Measurements from ENCODE around the gene CCDC24. TPM values are rescaled to one million over a fixed set of nuclear protein-coding genes. Genes with fewer than 3 reads are reported as not detected.

Gene CCDC24
- total and polyA plus RNA-seq, 9 of the 15 experiments (the other 6 are each of a cell fraction or from before 2014, with no cell fraction given): 0.31 to 4.5 (median 1.5) TPM

DNA sequence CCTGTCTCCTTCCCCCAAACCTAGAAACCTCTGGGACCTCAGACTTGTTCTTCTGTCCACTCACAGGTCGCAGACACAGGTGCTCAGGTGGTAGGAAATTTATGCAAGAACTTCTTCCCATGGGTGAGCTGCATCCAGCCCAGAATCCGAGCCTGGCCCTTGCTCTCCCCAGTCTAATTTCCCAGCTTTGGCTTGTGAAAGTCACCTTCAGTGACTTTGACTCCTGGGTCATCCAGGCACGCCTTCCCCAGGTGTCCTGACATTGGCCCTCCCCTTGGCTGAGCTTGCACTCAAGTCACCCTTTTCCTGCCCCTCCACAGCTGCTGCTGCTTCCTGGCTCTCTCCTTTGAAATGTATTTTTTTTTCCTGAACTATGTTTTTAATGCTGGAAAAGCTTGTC, 38.0 kb upstream of the CCDC24 start:
- POLR2A ChIA-PET: interaction anchor here (0.6 to 1.6 kb wide), 3 partner anchors 19 to 90 kb away, joined by 3 to 7 read pairs (median 4); partner anchors contain the start of gene ATP6V0B

DNA sequence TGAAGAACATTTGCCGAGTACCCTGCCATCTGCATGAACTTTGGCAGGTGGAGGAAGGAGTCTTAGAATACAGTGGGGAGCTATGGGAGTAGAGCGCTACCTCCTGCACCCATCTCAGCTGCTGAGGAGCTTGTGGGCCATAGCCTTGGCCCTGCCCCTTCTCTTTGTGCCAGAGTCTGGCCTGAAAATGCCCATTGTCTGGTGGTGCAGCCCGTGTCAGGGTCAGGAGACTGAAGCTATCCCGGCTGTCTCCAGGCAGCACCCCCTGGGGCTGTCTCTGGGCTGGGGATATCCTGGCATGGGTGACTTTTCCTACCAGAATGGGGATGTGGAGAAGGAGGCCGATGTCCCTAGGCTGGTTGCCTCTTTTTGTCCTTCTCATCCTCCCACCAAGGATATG, 37.4 kb upstream of the CCDC24 start:
- FAIRE-seq (no peak), DNase-seq (ENCODE audit: extremely low read depth in 1 of 4, low spot score in 3 of 4) (no peak), ATAC-seq (no peak)
- no peaks in the 10 kb centered on the region for H3K9me1 ChIP-seq (ENCODE audit: control insufficient read depth, insufficient read depth, low read length)
- H3K4me1 ChIP-seq (replicated peaks in 1 of 2; ENCODE audit: control insufficient read depth in 2 of 2, insufficient read depth in 2 of 2, low read length in 2 of 2): peaks cover 20 to 24% of the 10 kb centered on the region in 2 experiments; a peak in 4 of 5 replicates
- ChIA-PET CTCF (ENCODE audit: low intra/inter-chr PET ratio) (no interaction called here), POLR2A (interaction anchor here (0.6 to 1.6 kb wide), 3 partner anchors 18 to 89 kb away, joined by 3 to 7 read pairs (median 4); partner anchors contain the start of gene ATP6V0B)
- in situ Hi-C loops (cut with MboI): no loop called here
- BruUV-seq (replicated peaks): no TSS peak
- 0 out of 3 replicates have a peak, but pooled peaks cover 8% of the 10 kb centered on the region for H3K79me2 ChIP-seq (ENCODE audit: control insufficient read depth, insufficient read depth, low read length)
- no peaks in the 10 kb centered on the region for H3K9me3 ChIP-seq (replicated peaks; ENCODE audit: control insufficient read depth, insufficient read depth, low read depth, low read length)
- WGBS (ENCODE audit: insufficient coverage, low coverage, missing lambda C conversion rate): 87% methylated on average over 4 of the region's 5 CpGs
- H3K36me3 ChIP-seq (ENCODE audit: control insufficient read depth, insufficient read depth, low read length): peaks cover 43% of the 10 kb centered on the region
- no peaks in the 10 kb centered on the region for H3K27me3 ChIP-seq (ENCODE audit: control insufficient read depth in 2 of 2, insufficient read depth in 2 of 2, low read length in 2 of 2)
- no peak overlapping the region for H3K9ac ChIP-seq (ENCODE audit: insufficient read depth in 1 of 2, low read depth in 2 of 2, low read length in 2 of 2)
- no peak overlapping the region for H2AFZ ChIP-seq (ENCODE audit: low read depth, low read length)
- peaks cover 15% of the 10 kb centered on the region; the same call in 1 of the 2 replicates for H4K20me1 ChIP-seq (replicated peaks; ENCODE audit: control insufficient read depth, insufficient read depth, low read length)
- no peak overlapping the region for H3K4me3 ChIP-seq
- intact Hi-C loops (cut with micrococcal nuclease): no loop called here
- no peak overlapping the region for H3K4me2 ChIP-seq (ENCODE audit: insufficient read depth, low read length)
- H3K27ac ChIP-seq (ENCODE audit: extremely low read depth, low read depth, low read length): no peak overlapping the region
- TF ChIP-seq, protein P1, sequence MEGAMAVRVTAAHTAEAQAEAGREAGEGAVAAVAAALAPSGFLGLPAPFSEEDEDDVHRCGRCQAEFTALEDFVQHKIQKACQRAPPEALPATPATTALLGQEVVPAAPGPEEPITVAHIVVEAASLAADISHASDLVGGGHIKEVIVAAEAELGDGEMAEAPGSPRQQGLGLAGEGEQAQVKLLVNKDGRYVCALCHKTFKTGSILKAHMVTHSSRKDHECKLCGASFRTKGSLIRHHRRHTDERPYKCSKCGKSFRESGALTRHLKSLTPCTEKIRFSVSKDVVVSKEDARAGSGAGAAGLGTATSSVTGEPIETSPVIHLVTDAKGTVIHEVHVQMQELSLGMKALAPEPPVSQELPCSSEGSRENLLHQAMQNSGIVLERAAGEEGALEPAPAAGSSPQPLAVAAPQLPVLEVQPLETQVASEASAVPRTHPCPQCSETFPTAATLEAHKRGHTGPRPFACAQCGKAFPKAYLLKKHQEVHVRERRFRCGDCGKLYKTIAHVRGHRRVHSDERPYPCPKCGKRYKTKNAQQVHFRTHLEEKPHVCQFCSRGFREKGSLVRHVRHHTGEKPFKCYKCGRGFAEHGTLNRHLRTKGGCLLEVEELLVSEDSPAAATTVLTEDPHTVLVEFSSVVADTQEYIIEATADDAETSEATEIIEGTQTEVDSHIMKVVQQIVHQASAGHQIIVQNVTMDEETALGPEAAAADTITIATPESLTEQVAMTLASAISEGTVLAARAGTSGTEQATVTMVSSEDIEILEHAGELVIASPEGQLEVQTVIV (CRISPR knock-in tag; IDR thresholded peaks at IDR 0.05; ENCODE audit: borderline replicate concordance): no peak
- TF ChIP-seq MEF2D (tag; conservative IDR thresholded peaks at IDR 0.05; ENCODE audit: low read depth) (no peak), RNF2 (IDR thresholded peaks at IDR 0.05) (no peak), GATA2 (CRISPR knock-in tag; IDR thresholded peaks at IDR 0.05) (no peak), SIX5 (IDR thresholded peaks at IDR 0.05; ENCODE audit: borderline replicate concordance in 1 of 2, insufficient read depth in 1 of 2, low read depth in 1 of 2, low read length in 2 of 2) (no peak), CBX2 (IDR thresholded peaks at IDR 0.05; ENCODE audit: insufficient read depth, low read length, poor library complexity, severe bottlenecking) (no peak), MCM2 (IDR thresholded peaks at IDR 0.05; ENCODE audit: low read depth) (no peak), RFX1 (IDR thresholded peaks at IDR 0.05) (no peak), ZNF23 (CRISPR knock-in tag; IDR thresholded peaks at IDR 0.05) (no peak), BMI1 (IDR thresholded peaks at IDR 0.05; ENCODE audit: low read length) (no peak)
- TF ChIP-seq, protein P2, sequence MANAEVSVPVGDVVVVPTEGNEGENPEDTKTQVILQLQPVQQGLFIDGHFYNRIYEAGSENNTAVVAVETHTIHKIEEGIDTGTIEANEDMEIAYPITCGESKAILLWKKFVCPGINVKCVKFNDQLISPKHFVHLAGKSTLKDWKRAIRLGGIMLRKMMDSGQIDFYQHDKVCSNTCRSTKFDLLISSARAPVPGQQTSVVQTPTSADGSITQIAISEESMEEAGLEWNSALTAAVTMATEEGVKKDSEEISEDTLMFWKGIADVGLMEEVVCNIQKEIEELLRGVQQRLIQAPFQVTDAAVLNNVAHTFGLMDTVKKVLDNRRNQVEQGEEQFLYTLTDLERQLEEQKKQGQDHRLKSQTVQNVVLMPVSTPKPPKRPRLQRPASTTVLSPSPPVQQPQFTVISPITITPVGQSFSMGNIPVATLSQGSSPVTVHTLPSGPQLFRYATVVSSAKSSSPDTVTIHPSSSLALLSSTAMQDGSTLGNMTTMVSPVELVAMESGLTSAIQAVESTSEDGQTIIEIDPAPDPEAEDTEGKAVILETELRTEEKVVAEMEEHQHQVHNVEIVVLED (CRISPR knock-in tag; IDR thresholded peaks at IDR 0.05): no peak

More for the DNA sequence above, 38.0 kb upstream of the CCDC24 start:
- H3K4me1 ChIP-seq (replicated peaks in 1 of 2; ENCODE audit: control insufficient read depth in 2 of 2, insufficient read depth in 2 of 2, low read length in 2 of 2): peaks cover 16 to 26% of the 10 kb centered on the region in 2 experiments; a peak in 4 of 5 replicates
- no peak overlapping the region for H2AFZ ChIP-seq (ENCODE audit: low read depth, low read length)
- H3K79me2 ChIP-seq (ENCODE audit: control insufficient read depth, insufficient read depth, low read length): peaks cover 14% of the 10 kb centered on the region
- BruUV-seq (replicated peaks): no TSS peak
- CTCF ChIA-PET (ENCODE audit: low intra/inter-chr PET ratio): no interaction called here
- FAIRE-seq (no peak), ATAC-seq (no peak), DNase-seq (ENCODE audit: extremely low read depth in 1 of 4, low spot score in 3 of 4) (no peak)
- no peak overlapping the region for H3K27ac ChIP-seq (ENCODE audit: extremely low read depth, low read depth, low read length)
- H3K4me2 ChIP-seq (ENCODE audit: insufficient read depth, low read length): no peak overlapping the region
- peaks cover 40% of the 10 kb centered on the region for H3K36me3 ChIP-seq (ENCODE audit: control insufficient read depth, insufficient read depth, low read length)
- WGBS (ENCODE audit: insufficient coverage, low coverage, missing lambda C conversion rate): 73% methylated on average over 3 of the region's 3 CpGs
- in situ Hi-C loops (cut with MboI) (no loop called here), intact Hi-C loops (cut with micrococcal nuclease) (no loop called here)
- no peaks in the 10 kb centered on the region for H3K27me3 ChIP-seq (ENCODE audit: control insufficient read depth in 2 of 2, insufficient read depth in 2 of 2, low read length in 2 of 2)
- 0 out of 2 replicates have a peak, but pooled peaks cover 8% of the 10 kb centered on the region for H4K20me1 ChIP-seq (replicated peaks; ENCODE audit: control insufficient read depth, insufficient read depth, low read length)
- H3K9ac ChIP-seq (ENCODE audit: insufficient read depth in 1 of 2, low read depth in 2 of 2, low read length in 2 of 2): peak overlapping the region in 1 of 2 experiments; percentile 23; a peak in 1 of 4 replicates
- H3K4me3 ChIP-seq: no peak overlapping the region
- TF ChIP-seq PHF8 (IDR thresholded peaks at IDR 0.05; ENCODE audit: borderline replicate concordance, low read length) (no peak), RFX1 (IDR thresholded peaks at IDR 0.05) (peak; percentile 34; the same call in 1 of the 2 replicates)
- H3K9me1 ChIP-seq (ENCODE audit: control insufficient read depth, insufficient read depth, low read length): no peaks in the 10 kb centered on the region
- H3K9me3 ChIP-seq (replicated peaks; ENCODE audit: control insufficient read depth, insufficient read depth, low read depth, low read length): no peaks in the 10 kb centered on the region
